Measurements from ENCODE around the gene URB2.
"Not testable (repeated sequence)": the region's sequence is repeated elsewhere in the genome, so short reads cannot be mapped to it uniquely, and the experiment has no call there.

Gene URB2

GRCh38 chr1:229690662-229691061 lies 64.6 kb downstream of the URB2 start:
- DNase-seq (ENCODE audit: low read depth, low spot score), result no peak

GRCh38 chr1:229691362-229691761 lies 65.3 kb downstream of the URB2 start:
- DNase-seq (ENCODE audit: low read depth, low spot score), result no peak

GRCh38 chr1:229693129-229693900 lies 67.3 kb downstream of the URB2 start:
- no peak for DNase-seq (ENCODE audit: low read depth, low spot score)

- peak; percentile 51 for DNase-seq (ENCODE audit: low read depth, low spot score)
Observed at GRCh38 chr1:229694053-229694693, 68.1 kb downstream of the URB2 start.

GRCh38 chr1:229696385-229696784 lies 70.3 kb downstream of the URB2 start:
- no peak for DNase-seq (ENCODE audit: low read depth, low spot score)

DNA sequence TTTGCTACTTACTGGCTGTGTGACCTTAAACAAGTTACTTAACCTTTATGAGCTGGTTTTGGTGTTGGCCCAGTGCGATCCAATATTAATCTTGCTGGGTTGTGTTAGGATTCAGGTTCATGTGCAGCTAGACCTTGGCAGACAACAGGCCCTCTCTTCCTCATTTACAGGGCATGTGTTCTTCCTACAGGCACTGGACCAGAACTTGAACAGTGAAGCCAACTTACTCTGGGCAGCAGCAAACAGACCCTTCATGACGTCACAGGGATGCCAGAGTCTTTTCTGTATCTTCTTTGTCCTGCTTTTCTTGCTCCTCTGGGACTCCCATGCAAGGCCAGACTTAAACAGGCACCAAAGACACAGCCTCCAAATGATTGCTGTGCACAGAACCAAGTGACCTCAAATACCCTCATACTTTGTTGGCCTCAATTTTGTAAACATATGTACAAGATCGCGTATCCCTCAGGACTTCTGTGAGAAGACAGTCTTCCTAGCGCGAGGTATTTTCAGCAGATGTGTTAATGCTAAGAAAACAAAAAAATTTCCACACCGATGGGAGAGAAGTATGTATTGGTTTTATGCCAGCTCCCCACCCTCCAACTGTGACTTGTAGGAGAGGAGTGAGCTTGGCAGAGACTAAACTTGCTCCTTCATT lies 73.7 kb downstream of the URB2 start:
- peak; percentile 21 for DNase-seq (ENCODE audit: low read depth, low spot score)

DNA sequence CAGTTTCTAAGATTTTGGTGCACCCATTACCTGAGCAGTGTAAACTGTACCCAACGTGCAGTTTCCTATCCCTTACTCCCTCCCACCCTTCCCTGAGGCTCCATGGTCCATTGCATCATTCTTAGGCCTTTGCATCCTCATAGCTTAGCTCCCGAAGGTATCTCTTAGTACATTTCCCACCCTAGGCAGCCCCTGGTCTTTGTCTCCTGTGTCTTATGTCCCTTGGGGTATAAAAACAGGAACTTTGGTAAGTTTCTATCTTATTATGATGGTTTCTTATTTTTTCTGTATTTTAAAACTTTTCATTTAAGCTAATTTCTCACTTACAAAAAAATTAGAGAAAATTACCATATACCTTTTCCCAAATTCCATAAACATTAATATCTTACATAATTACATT lies 78.1 kb downstream of the URB2 start:
- DNase-seq (ENCODE audit: low read depth, low spot score), result no peak

DNA sequence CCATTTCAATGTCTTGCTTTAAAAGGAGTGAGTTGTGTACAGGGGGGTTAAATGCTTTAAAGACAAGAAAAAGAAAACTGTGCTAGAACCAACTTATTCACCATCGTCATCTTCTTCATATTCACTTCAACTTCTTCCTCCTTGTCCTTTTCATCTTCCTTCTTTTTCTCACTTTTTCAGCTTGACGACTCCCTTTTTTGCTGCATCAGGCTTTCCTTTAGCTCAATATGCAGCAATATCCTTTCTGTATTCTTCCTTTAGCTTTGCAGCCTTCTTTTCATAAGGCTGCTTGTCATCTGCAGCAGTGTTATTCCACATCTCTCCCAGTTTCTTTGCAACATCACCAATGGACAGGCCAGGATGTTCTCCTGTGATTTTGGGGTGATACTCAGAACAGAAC lies 79.1 kb downstream of the URB2 start:
- not testable (repeated sequence) for DNase-seq (ENCODE audit: low read depth, low spot score)

GRCh38 chr1:229707127-229707526 lies 81.1 kb downstream of the URB2 start:
- DNase-seq (ENCODE audit: low read depth, low spot score), result not testable (repeated sequence)

DNA sequence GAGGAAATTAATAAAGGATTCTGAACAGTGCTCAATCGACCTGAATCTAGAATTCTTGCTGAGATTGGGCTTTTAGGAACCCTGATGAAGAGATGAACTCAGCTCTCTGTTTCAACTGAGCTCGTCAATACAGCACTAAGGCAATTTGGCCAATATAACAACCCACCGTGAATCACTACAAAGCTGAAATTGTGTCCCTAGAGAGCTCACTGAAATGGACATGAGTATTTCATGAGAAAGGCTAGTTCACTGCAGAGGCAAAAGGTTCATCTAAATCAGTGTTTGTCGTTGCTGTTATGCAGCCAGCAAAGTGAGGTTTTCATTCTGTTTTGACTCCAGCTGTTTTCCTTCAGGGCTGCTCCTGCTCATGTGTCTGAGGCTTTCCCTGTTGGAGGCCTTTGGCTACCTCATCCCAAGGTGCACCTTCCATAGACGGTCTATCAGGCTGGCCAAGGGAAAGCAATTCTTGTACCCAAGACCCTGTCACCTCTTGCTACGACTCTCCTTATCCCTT lies 83.5 kb downstream of the URB2 start:
- no peak for DNase-seq (ENCODE audit: low read depth, low spot score)

Measured in astrocyte of the hippocampus (primary cell).